ENCODE results near the gene UBE2G1. TPM values are rescaled to one million over a fixed set of nuclear protein-coding genes. Genes with fewer than 3 reads are reported as not detected.

Gene UBE2G1
- total RNA-seq, 1 experiment from 2014 or later, result 60.8 TPM

GRCh38 chr17:4269915-4270314 lies 96.6 kb downstream of the UBE2G1 start:
- H3K4me3 ChIP-seq (ENCODE audit: low read length), result no peak overlapping the region
- no peak overlapping the region for H3K4me2 ChIP-seq (ENCODE audit: low read depth, low read length, poor library complexity, severe bottlenecking)
- H3K27me3 ChIP-seq (ENCODE audit: low read length), result no peaks in the 10 kb centered on the region
- no peaks in the 10 kb centered on the region for H3K9me3 ChIP-seq (ENCODE audit: low read length)
- H3K9me2 ChIP-seq (replicated peaks; ENCODE audit: insufficient read depth, low read length), result no peaks in the 10 kb centered on the region
- H2AFZ ChIP-seq (ENCODE audit: low read length), result no peak overlapping the region
- H4K20me1 ChIP-seq (ENCODE audit: insufficient read depth, low read depth, low read length), result no peaks in the 10 kb centered on the region
- no peak overlapping the region for H3K9ac ChIP-seq (ENCODE audit: low read length)
- DNase-seq, result no peak
- peaks cover 22% of the 10 kb centered on the region; the same call in 1 of the 2 replicates for H3K36me3 ChIP-seq (ENCODE audit: insufficient read depth, low read length)
- no peak overlapping the region for H3K27ac ChIP-seq (ENCODE audit: low read length)
- H3K79me2 ChIP-seq (ENCODE audit: low read length), result peaks cover 26% of the 10 kb centered on the region
- H3K4me1 ChIP-seq (ENCODE audit: low read length), result peaks cover 22% of the 10 kb centered on the region

- H3K79me2 ChIP-seq (ENCODE audit: low read length), result peaks cover 32% of the 10 kb centered on the region
- H3K27ac ChIP-seq (ENCODE audit: low read length), result no peak overlapping the region
- no peak overlapping the region for H2AFZ ChIP-seq (ENCODE audit: low read length)
- H3K27me3 ChIP-seq (ENCODE audit: low read length), result no peaks in the 10 kb centered on the region
- no peak overlapping the region for H3K9ac ChIP-seq (ENCODE audit: low read length)
- H3K4me2 ChIP-seq (ENCODE audit: low read depth, low read length, poor library complexity, severe bottlenecking), result no peak overlapping the region
- peaks cover 27% of the 10 kb centered on the region for H3K4me1 ChIP-seq (ENCODE audit: low read length)
- peaks cover 19% of the 10 kb centered on the region; the same call in 1 of the 2 replicates for H3K36me3 ChIP-seq (ENCODE audit: insufficient read depth, low read length)
- no peaks in the 10 kb centered on the region for H3K9me3 ChIP-seq (ENCODE audit: low read length)
- DNase-seq, result no peak
- no peaks in the 10 kb centered on the region for H3K9me2 ChIP-seq (replicated peaks; ENCODE audit: insufficient read depth, low read length)
- no peak overlapping the region for H3K4me3 ChIP-seq (ENCODE audit: low read length)
- peaks cover 5% of the 10 kb centered on the region; the same call in 1 of the 2 replicates for H4K20me1 ChIP-seq (ENCODE audit: insufficient read depth, low read depth, low read length)
Measured at GRCh38 chr17:4267402-4267801, 99.1 kb downstream of the UBE2G1 start.

GRCh38 chr17:4266550-4266949 lies 99.9 kb downstream of the UBE2G1 start:
- Histone ChIP-seq H3K9me3 (ENCODE audit: low read length) (peaks cover 4% of the 10 kb centered on the region), H3K79me2 (ENCODE audit: low read length) (peaks cover 36% of the 10 kb centered on the region), H3K9ac (ENCODE audit: low read length) (no peak overlapping the region), H3K36me3 (ENCODE audit: insufficient read depth, low read length) (peaks cover 26% of the 10 kb centered on the region), H3K27me3 (ENCODE audit: low read length) (no peaks in the 10 kb centered on the region), H3K4me1 (ENCODE audit: low read length) (peaks cover 23% of the 10 kb centered on the region), H2AFZ (ENCODE audit: low read length) (no peak overlapping the region), H3K27ac (ENCODE audit: low read length) (no peak overlapping the region), H3K4me3 (ENCODE audit: low read length) (no peak overlapping the region), H3K4me2 (ENCODE audit: low read depth, low read length, poor library complexity, severe bottlenecking) (no peak overlapping the region), H3K9me2 (replicated peaks; ENCODE audit: insufficient read depth, low read length) (no peaks in the 10 kb centered on the region), H4K20me1 (ENCODE audit: insufficient read depth, low read depth, low read length) (peaks cover 5% of the 10 kb centered on the region; the same call in 1 of the 2 replicates)
- no peak for DNase-seq

GRCh38 chr17:4263282-4264215 lies 102.9 kb downstream of the UBE2G1 start, which contains the start of gene ANKFY1:
Gene ANKFY1, minus strand, starts transcription at chr17:4263979. Its CDS starts 38 bp downstream, at chr17:4263941.
- Histone ChIP-seq H3K9ac (ENCODE audit: low read length) (peak within 1 kb of the TSS; percentile 87), H3K4me2 (ENCODE audit: low read depth, low read length, poor library complexity, severe bottlenecking) (peak within 1 kb of the TSS; percentile 89), H3K9me3 (ENCODE audit: low read length) (peaks cover 23% of the 10 kb centered on the region), H3K9me2 (replicated peaks; ENCODE audit: insufficient read depth, low read length) (no peaks in the 10 kb centered on the region), H2AFZ (ENCODE audit: low read length) (peak within 1 kb of the TSS; percentile 45; the same call in 1 of the 2 replicates), H3K36me3 (ENCODE audit: insufficient read depth, low read length) (peaks cover 36% of the 10 kb centered on the region), H3K79me2 (ENCODE audit: low read length) (peaks cover 59% of the 10 kb centered on the region), H3K4me1 (ENCODE audit: low read length) (peaks cover 20% of the 10 kb centered on the region), H3K27me3 (ENCODE audit: low read length) (no peaks in the 10 kb centered on the region), H4K20me1 (ENCODE audit: insufficient read depth, low read depth, low read length) (peaks cover 5% of the 10 kb centered on the region; the same call in 1 of the 2 replicates), H3K4me3 (ENCODE audit: low read length) (peak within 1 kb of the TSS; percentile 96), H3K27ac (ENCODE audit: low read length) (peak within 1 kb of the TSS; percentile 60)
- DNase-seq, result peak; percentile 99

GRCh38 chr17:4262703-4263102 lies 103.8 kb downstream of the UBE2G1 start:
- Histone ChIP-seq H3K9me3 (ENCODE audit: low read length) (peaks cover 23% of the 10 kb centered on the region), H3K79me2 (ENCODE audit: low read length) (peaks cover 68% of the 10 kb centered on the region), H2AFZ (ENCODE audit: low read length) (no peak overlapping the region), H4K20me1 (ENCODE audit: insufficient read depth, low read depth, low read length) (peaks cover 5% of the 10 kb centered on the region; the same call in 1 of the 2 replicates), H3K9ac (ENCODE audit: low read length) (peak overlapping the region; percentile 87), H3K4me1 (ENCODE audit: low read length) (peaks cover 20% of the 10 kb centered on the region), H3K27me3 (ENCODE audit: low read length) (no peaks in the 10 kb centered on the region), H3K36me3 (ENCODE audit: insufficient read depth, low read length) (peaks cover 36% of the 10 kb centered on the region), H3K4me3 (ENCODE audit: low read length) (peak overlapping the region; percentile 96), H3K9me2 (replicated peaks; ENCODE audit: insufficient read depth, low read length) (no peaks in the 10 kb centered on the region), H3K4me2 (ENCODE audit: low read depth, low read length, poor library complexity, severe bottlenecking) (peak overlapping the region; percentile 89), H3K27ac (ENCODE audit: low read length) (peak overlapping the region; percentile 60)
- DNase-seq, result peak; percentile 58

GRCh38 chr17:4261452-4261851 lies 105.0 kb downstream of the UBE2G1 start:
- H3K4me1 ChIP-seq (ENCODE audit: low read length), result peaks cover 20% of the 10 kb centered on the region
- H4K20me1 ChIP-seq (ENCODE audit: insufficient read depth, low read depth, low read length), result peaks cover 5% of the 10 kb centered on the region; the same call in 1 of the 2 replicates
- H3K9ac ChIP-seq (ENCODE audit: low read length), result no peak overlapping the region
- H3K4me2 ChIP-seq (ENCODE audit: low read depth, low read length, poor library complexity, severe bottlenecking), result no peak overlapping the region
- no peak overlapping the region for H2AFZ ChIP-seq (ENCODE audit: low read length)
- H3K9me3 ChIP-seq (ENCODE audit: low read length), result peaks cover 23% of the 10 kb centered on the region
- DNase-seq, result no peak
- H3K36me3 ChIP-seq (ENCODE audit: insufficient read depth, low read length), result peaks cover 43% of the 10 kb centered on the region
- 0 out of 2 replicates have a peak overlapping the region, but pooled peaks have one; percentile 96 for H3K4me3 ChIP-seq (ENCODE audit: low read length)
- no peaks in the 10 kb centered on the region for H3K9me2 ChIP-seq (replicated peaks; ENCODE audit: insufficient read depth, low read length)
- H3K27ac ChIP-seq (ENCODE audit: low read length), result no peak overlapping the region
- no peaks in the 10 kb centered on the region for H3K27me3 ChIP-seq (ENCODE audit: low read length)
- H3K79me2 ChIP-seq (ENCODE audit: low read length), result peaks cover 80% of the 10 kb centered on the region

GRCh38 chr17:4258867-4259266 lies 107.6 kb downstream of the UBE2G1 start:
- no peak for DNase-seq
- Histone ChIP-seq H3K4me3 (ENCODE audit: low read length) (no peak overlapping the region), H2AFZ (ENCODE audit: low read length) (no peak overlapping the region), H3K9ac (ENCODE audit: low read length) (no peak overlapping the region), H3K27me3 (ENCODE audit: low read length) (no peaks in the 10 kb centered on the region), H3K4me1 (ENCODE audit: low read length) (peaks cover 9% of the 10 kb centered on the region), H4K20me1 (ENCODE audit: insufficient read depth, low read depth, low read length) (peaks cover 5% of the 10 kb centered on the region; the same call in 1 of the 2 replicates), H3K36me3 (ENCODE audit: insufficient read depth, low read length) (peaks cover 43% of the 10 kb centered on the region), H3K9me2 (replicated peaks; ENCODE audit: insufficient read depth, low read length) (no peaks in the 10 kb centered on the region), H3K4me2 (ENCODE audit: low read depth, low read length, poor library complexity, severe bottlenecking) (no peak overlapping the region), H3K27ac (ENCODE audit: low read length) (no peak overlapping the region), H3K79me2 (ENCODE audit: low read length) (peaks cover 97% of the 10 kb centered on the region), H3K9me3 (ENCODE audit: low read length) (peaks cover 23% of the 10 kb centered on the region)

GRCh38 chr17:4256952-4257351 lies 109.5 kb downstream of the UBE2G1 start:
- no peaks in the 10 kb centered on the region for H3K9me2 ChIP-seq (replicated peaks; ENCODE audit: insufficient read depth, low read length)
- no peak overlapping the region for H2AFZ ChIP-seq (ENCODE audit: low read length)
- peaks cover 40% of the 10 kb centered on the region for H3K36me3 ChIP-seq (ENCODE audit: insufficient read depth, low read length)
- no peak for DNase-seq
- peaks cover 23% of the 10 kb centered on the region for H3K9me3 ChIP-seq (ENCODE audit: low read length)
- no peak overlapping the region for H3K4me3 ChIP-seq (ENCODE audit: low read length)
- H3K4me1 ChIP-seq (ENCODE audit: low read length), result no peaks in the 10 kb centered on the region
- H3K4me2 ChIP-seq (ENCODE audit: low read depth, low read length, poor library complexity, severe bottlenecking), result no peak overlapping the region
- no peak overlapping the region for H3K27ac ChIP-seq (ENCODE audit: low read length)
- peaks cover 6% of the 10 kb centered on the region; the same call in 1 of the 2 replicates for H4K20me1 ChIP-seq (ENCODE audit: insufficient read depth, low read depth, low read length)
- H3K9ac ChIP-seq (ENCODE audit: low read length), result no peak overlapping the region
- peaks cover 98% of the 10 kb centered on the region for H3K79me2 ChIP-seq (ENCODE audit: low read length)
- H3K27me3 ChIP-seq (ENCODE audit: low read length), result no peaks in the 10 kb centered on the region
